Measurements from ENCODE around the gene TP53TG5. TPM values are rescaled to one million over a fixed set of nuclear protein-coding genes. Genes with fewer than 3 reads are reported as not detected.

TP53TG5 gene
- total and polyA plus RNA-seq, 2 experiments from 2014 or later = not detected

GRCh38 chr20:45407783-45408645, 29.9 kb upstream of the TP53TG5 start, which contains the start of gene DBNDD2 (continued):
- TF ChIP-seq REST (IDR thresholded peaks at IDR 0.05; ENCODE audit: unreplicated experiment) = no peak
- TF ChIP-seq JUNB (IDR thresholded peaks at IDR 0.05; ENCODE audit: unreplicated experiment) = no peak
- TF ChIP-seq, protein P1, sequence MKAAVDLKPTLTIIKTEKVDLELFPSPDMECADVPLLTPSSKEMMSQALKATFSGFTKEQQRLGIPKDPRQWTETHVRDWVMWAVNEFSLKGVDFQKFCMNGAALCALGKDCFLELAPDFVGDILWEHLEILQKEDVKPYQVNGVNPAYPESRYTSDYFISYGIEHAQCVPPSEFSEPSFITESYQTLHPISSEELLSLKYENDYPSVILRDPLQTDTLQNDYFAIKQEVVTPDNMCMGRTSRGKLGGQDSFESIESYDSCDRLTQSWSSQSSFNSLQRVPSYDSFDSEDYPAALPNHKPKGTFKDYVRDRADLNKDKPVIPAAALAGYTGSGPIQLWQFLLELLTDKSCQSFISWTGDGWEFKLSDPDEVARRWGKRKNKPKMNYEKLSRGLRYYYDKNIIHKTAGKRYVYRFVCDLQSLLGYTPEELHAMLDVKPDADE (IDR thresholded peaks at IDR 0.05) = no peak
- no peak for TF ChIP-seq STAT1 (IDR thresholded peaks at IDR 0.05; ENCODE audit: unreplicated experiment)

DNA sequence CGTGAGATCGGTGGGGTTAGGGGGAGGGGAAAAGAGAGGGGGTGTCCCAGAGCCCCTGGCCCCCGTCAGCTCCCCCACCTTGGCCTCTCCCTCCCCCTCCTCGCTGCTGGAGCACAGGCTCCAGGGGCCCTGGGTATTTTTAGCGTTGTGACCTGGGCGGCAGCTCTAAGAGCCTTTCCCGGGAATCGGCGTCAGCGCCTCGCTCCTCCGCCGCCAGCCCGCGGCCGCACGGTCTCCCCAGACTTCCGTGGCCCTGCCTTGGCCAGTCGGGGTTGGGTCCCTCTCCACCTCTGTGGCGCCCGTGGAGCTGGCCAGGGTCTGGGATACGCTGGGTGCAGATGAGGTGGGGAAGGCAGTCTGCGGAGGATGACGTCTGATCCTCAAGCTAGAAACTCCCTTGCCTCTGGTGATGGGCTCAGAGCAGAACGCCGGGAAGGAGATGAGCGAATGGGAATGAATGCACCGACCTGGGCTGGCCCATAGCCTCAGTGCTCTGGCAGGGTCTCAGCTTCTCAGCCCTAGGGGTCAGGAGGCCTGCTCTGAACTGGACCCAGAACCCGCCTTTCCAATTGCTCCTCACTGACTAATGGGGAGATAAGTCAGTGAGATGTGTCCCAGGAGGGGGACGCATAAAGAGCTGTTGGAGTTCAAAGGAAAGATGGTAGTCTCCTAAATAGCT, 29.1 kb upstream of the TP53TG5 start:
- no peaks in the 10 kb centered on the region; the same call in 1 of the 2 replicates for H4K20me1 ChIP-seq (replicated peaks; ENCODE audit: insufficient read depth)
- peak overlapping the region; percentile 95 for H3K4me3 ChIP-seq
- Mint-ChIP-seq H3K4me3 (peak overlapping the region; percentile 86), H3K9me3 (peaks cover 4% of the 10 kb centered on the region; the same call in 2 of the 3 replicates), H3K27ac (peak overlapping the region; percentile 86; the same call in 1 of the 2 replicates), H3K36me3 (ENCODE audit: low read depth) (peaks cover 24% of the 10 kb centered on the region), H3K27me3 (ENCODE audit: insufficient read depth, low read depth, poor library complexity) (peaks cover 26% of the 10 kb centered on the region), H3K4me1 (peaks cover 10% of the 10 kb centered on the region)
- no peaks in the 10 kb centered on the region for H3K9me2 ChIP-seq (ENCODE audit: insufficient read depth)
- ATAC-seq (peak; percentile 47), DNase-seq (ENCODE audit: low spot score) (peak; percentile 66)
- H3K36me3 ChIP-seq (ENCODE audit: insufficient read depth) = peaks cover 8% of the 10 kb centered on the region
- peaks cover 11% of the 10 kb centered on the region; the same call in 1 of the 2 replicates for H3K4me1 ChIP-seq (ENCODE audit: insufficient read depth)
- peaks cover 9% of the 10 kb centered on the region for H3K79me2 ChIP-seq (replicated peaks; ENCODE audit: insufficient read depth)
- H3K27me3 ChIP-seq (ENCODE audit: insufficient read depth) = peaks cover 36% of the 10 kb centered on the region
- peak overlapping the region; percentile 90 for H2AFZ ChIP-seq
- peaks cover 11% of the 10 kb centered on the region; the same call in 1 of the 2 replicates for H3F3A ChIP-seq (replicated peaks; ENCODE audit: low read depth)
- H3K4me2 ChIP-seq = peak overlapping the region; percentile 97
- H3K27ac ChIP-seq (ENCODE audit: low read depth) = 0 out of 2 replicates have a peak overlapping the region, but pooled peaks have one; percentile 76
- TF ChIP-seq, protein P1 (IDR thresholded peaks at IDR 0.05) = no peak
- TF ChIP-seq POLR2AphosphoS5 (IDR thresholded peaks at IDR 0.05; ENCODE audit: low read depth) = no peak
- no peak for TF ChIP-seq NANOG (IDR thresholded peaks at IDR 0.05; ENCODE audit: borderline replicate concordance)
- TF ChIP-seq EZH2phosphoT487 (IDR thresholded peaks at IDR 0.05; ENCODE audit: unreplicated experiment) = no peak
- no peak for TF ChIP-seq REST (IDR thresholded peaks at IDR 0.05; ENCODE audit: unreplicated experiment)
- no peak for TF ChIP-seq EZH2 (IDR thresholded peaks at IDR 0.05; ENCODE audit: low read depth, unreplicated experiment)
- TF ChIP-seq CTCF (conservative IDR thresholded peaks at IDR 0.05; ENCODE audit: low read depth in 2 of 2) = no peak
- TF ChIP-seq CREB1 (CRISPR knock-in tag; IDR thresholded peaks at IDR 0.05; ENCODE audit: low read depth) = no peak
- no peak for TF ChIP-seq JUNB (IDR thresholded peaks at IDR 0.05; ENCODE audit: unreplicated experiment)
- TF ChIP-seq ZNF331 (CRISPR knock-in tag; IDR thresholded peaks at IDR 0.05; ENCODE audit: low read depth) = no peak
- TF ChIP-seq ZNF114 (CRISPR knock-in tag; IDR thresholded peaks at IDR 0.05) = no peak
- no peak for TF ChIP-seq STAT1 (IDR thresholded peaks at IDR 0.05; ENCODE audit: unreplicated experiment)

Data from GM23338 (cell line).